GM23248 (cell line): ENCODE data around the gene KCTD8. TPM values are rescaled to one million over a fixed set of nuclear protein-coding genes. Genes with fewer than 3 reads are reported as not detected.
A peak's percentile ranks its signal among the peaks of the same experiment; 100 is the strongest.

ENCODE experiments used
- DNase-seq: peaks from one replicate; pipeline ENCODE4 v3.0.0-alpha.2; 2015
- H2AFZ ChIP-seq: fragments of 200-600 bp; sonication (generic); 2 replicates; pipeline ENCODE4 v1.6.1; 2016; ENCODE audit warnings: antibody characterized with exemption
- H3F3A ChIP-seq: fragments of 200-600 bp; sonication (generic); 2 replicates; pipeline ENCODE4 v1.6.1; 2016; ENCODE audit warnings: mild to moderate bottlenecking, antibody characterized with exemption, mixed run types; ENCODE audit not compliant: insufficient read depth
- H3K27ac ChIP-seq: fragments of 200-600 bp; sonication (generic); 2 replicates; pipeline ENCODE4 v1.5.1; 2016; ENCODE audit warnings: mild to moderate bottlenecking
- H3K27me3 ChIP-seq: fragments of 200-600 bp; sonication (generic); replicated peaks from 2 replicates; pipeline ENCODE4 v1.6.1; 2016; ENCODE audit warnings: mild to moderate bottlenecking; ENCODE audit not compliant: insufficient read depth
- H3K36me3 ChIP-seq: fragments of 200-600 bp; sonication (generic); 2 replicates; pipeline ENCODE4 v1.6.1; 2016; ENCODE audit warnings: low read depth, mild to moderate bottlenecking
- H3K4me1 ChIP-seq: fragments of 200-600 bp; sonication (generic); 2 replicates; pipeline ENCODE4 v1.6.1; 2016; ENCODE audit warnings: mild to moderate bottlenecking; ENCODE audit not compliant: insufficient read depth
- H3K4me2 ChIP-seq: fragments of 200-600 bp; sonication (generic); one replicate; pipeline ENCODE4 v1.6.1; 2016; ENCODE audit warnings: mild to moderate bottlenecking; ENCODE audit not compliant: unreplicated experiment
- H3K4me3 ChIP-seq: fragments of 200-600 bp; sonication (generic); 2 replicates; pipeline ENCODE4 v1.5.1; 2016; ENCODE audit warnings: mild to moderate bottlenecking
- H3K79me2 ChIP-seq: fragments of 200-600 bp; sonication (generic); 2 replicates; pipeline ENCODE4 v1.6.1; 2016; ENCODE audit warnings: mild to moderate bottlenecking; ENCODE audit not compliant: insufficient read depth
- H3K9ac ChIP-seq: fragments of 200-600 bp; sonication (generic); 2 replicates; pipeline ENCODE4 v1.6.1; 2016; ENCODE audit warnings: mild to moderate bottlenecking
- H3K9me2 ChIP-seq: fragments of 200-600 bp; sonication (generic); 2 replicates; pipeline ENCODE4 v1.6.1; 2016; ENCODE audit warnings: mixed run types, mild to moderate bottlenecking, moderate library complexity; ENCODE audit not compliant: insufficient read depth
- H3K9me3 ChIP-seq: fragments of 200-600 bp; sonication (generic); one replicate; pipeline ENCODE4 v1.6.1; 2017; ENCODE audit warnings: low read depth
- H4K20me1 ChIP-seq: fragments of 200-600 bp; sonication (generic); 2 replicates; pipeline ENCODE4 v1.6.0; 2016; ENCODE audit not compliant: insufficient read depth
- EZH2 ChIP-seq: fragments of 200-600 bp; sonication (generic); IDR thresholded peaks from 2 replicates; pipeline ENCODE4 v1.6.1; 2018; ENCODE audit warnings: antibody characterized with exemption, mild to moderate bottlenecking; ENCODE audit not compliant: insufficient read depth, poor library complexity, severe bottlenecking
- EZH2phosphoT487 ChIP-seq: fragments of 200-600 bp; sonication (generic); IDR thresholded peaks from 2 replicates; pipeline ENCODE4 v1.6.1; 2018; ENCODE audit warnings: antibody characterized with exemption, moderate library complexity, mild to moderate bottlenecking, low read depth; ENCODE audit not compliant: insufficient read depth
- WGBS, 2 experiments: methylation state at CpG; one replicate each; pipeline ENCODE4 v1.1.6; 2015 to 2017; ENCODE audit warnings: low lambda C conversion rate in 2 of 2, low coverage in 1 of 2; ENCODE audit errors: missing lambda C conversion rate in 2 of 2; 5-methylcytosine and 5-hydroxymethylcytosine counted together
- in situ Hi-C: fragments of 300-500 bp; cut with MboI; formaldehyde crosslinking; loops from 2 replicates; pipeline ENCODE4 v1.15.0; 2020
- polyA plus RNA-seq: library from polyadenylated mRNA; unstranded; fragments of >200 nt; fragmentation: Nextera tagmentation; extraction: Ambion mirVana; gene quantifications from 2 replicates; pipeline ENCODE4 v1.2.1, GENCODE V29; 2016
- total RNA-seq: library from RNA; depleted of rRNA; stranded (reverse); fragments of >200 nt; shearing (Covaris generic); gene quantifications from 2 replicates; pipeline ENCODE4 v1.2.3, GENCODE V29; 2014

The KCTD8 gene
- total and polyA plus RNA-seq, 2 experiments from 2014 or later, result not detected

DNA sequence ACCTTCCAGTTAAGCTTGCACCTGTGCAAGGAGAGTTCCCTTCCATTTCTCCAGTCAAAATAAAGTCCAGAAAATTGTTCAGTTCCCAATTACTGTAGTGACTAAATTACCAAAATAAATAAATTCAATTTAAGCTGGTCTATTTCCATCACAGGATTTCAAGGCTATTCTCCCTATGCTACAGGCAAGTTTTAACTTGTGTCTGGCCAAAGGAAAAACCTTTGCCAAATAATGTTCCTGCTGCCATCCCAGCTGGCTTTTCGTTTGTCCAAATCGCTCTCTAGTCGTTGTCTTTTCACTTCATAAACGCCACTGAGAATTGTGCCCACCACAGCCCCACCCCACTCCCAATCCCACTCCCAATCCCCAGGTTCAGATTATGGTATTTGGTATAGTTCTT lies 2.4 kb downstream of the KCTD8 start:
- DNase-seq, result no peak
- H3F3A ChIP-seq, result no peaks in the 10 kb centered on the region
- no peak overlapping the region for H3K4me2 ChIP-seq
- no peak overlapping the region for H3K27ac ChIP-seq
- H3K27me3 ChIP-seq, result peaks cover 43% of the 10 kb centered on the region
- H3K9ac ChIP-seq, result no peak overlapping the region
- no peak overlapping the region for H3K4me3 ChIP-seq
- no peaks in the 10 kb centered on the region for H3K36me3 ChIP-seq
- 3 to 5% methylated on average over 4 of the region's 4 CpGs for WGBS, 2 experiments
- H4K20me1 ChIP-seq, result no peaks in the 10 kb centered on the region
- no peaks in the 10 kb centered on the region for H3K79me2 ChIP-seq
- no peak overlapping the region for H2AFZ ChIP-seq
- no peaks in the 10 kb centered on the region for H3K9me3 ChIP-seq
- TF ChIP-seq EZH2 (no peak), EZH2phosphoT487 (no peak)
- H3K9me2 ChIP-seq, result no peaks in the 10 kb centered on the region
- H3K4me1 ChIP-seq, result 0 out of 2 replicates have a peak, but pooled peaks cover 4% of the 10 kb centered on the region
- in situ Hi-C loops, result no loop called here

DNA sequence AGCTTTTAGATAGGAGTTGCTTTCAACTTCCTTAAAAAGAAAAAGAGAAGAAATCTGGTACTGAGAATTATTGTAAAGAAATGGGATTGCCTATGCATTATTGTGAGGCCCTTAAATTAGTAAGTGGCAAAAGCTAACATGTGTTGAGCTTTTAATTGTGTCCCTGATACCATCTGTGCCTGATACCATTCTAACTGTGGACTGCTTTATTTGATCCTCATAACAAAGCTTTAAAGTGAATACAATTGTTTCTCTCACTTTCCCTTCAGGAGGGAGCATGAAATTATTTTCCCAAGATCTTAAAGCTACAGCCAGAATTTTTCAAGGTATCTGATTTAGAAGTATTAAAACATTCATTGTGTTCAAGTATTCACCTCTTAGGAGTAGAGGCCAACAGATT lies 9.9 kb downstream of the KCTD8 start:
- Histone ChIP-seq H2AFZ (no peak overlapping the region), H3K4me2 (no peak overlapping the region), H3K4me1 (no peaks in the 10 kb centered on the region), H3K79me2 (no peaks in the 10 kb centered on the region), H3K27me3 (no peaks in the 10 kb centered on the region), H3K27ac (no peak overlapping the region), H3K9ac (no peak overlapping the region), H3K9me2 (no peaks in the 10 kb centered on the region), H3F3A (no peaks in the 10 kb centered on the region), H3K36me3 (no peaks in the 10 kb centered on the region), H3K9me3 (no peaks in the 10 kb centered on the region), H3K4me3 (no peak overlapping the region), H4K20me1 (no peaks in the 10 kb centered on the region)
- DNase-seq, result no peak
- TF ChIP-seq EZH2, result no peak
- in situ Hi-C loops, result no loop called here

- no peak overlapping the region for H2AFZ ChIP-seq
- TF ChIP-seq EZH2phosphoT487 (no peak), EZH2 (no peak)
- no peaks in the 10 kb centered on the region for H3K36me3 ChIP-seq
- no peaks in the 10 kb centered on the region for H3K9me3 ChIP-seq
- no peak for DNase-seq
- H3K9ac ChIP-seq, result no peak overlapping the region
- H3K27ac ChIP-seq, result no peak overlapping the region
- no peaks in the 10 kb centered on the region for H3F3A ChIP-seq
- no peaks in the 10 kb centered on the region for H3K4me1 ChIP-seq
- H3K79me2 ChIP-seq, result no peaks in the 10 kb centered on the region
- no peaks in the 10 kb centered on the region for H3K27me3 ChIP-seq
- 36 to 44% methylated on average over 2 of the region's 2 CpGs for WGBS, 2 experiments
- in situ Hi-C loops, result no loop called here
- H3K4me3 ChIP-seq, result no peak overlapping the region
- H4K20me1 ChIP-seq, result no peaks in the 10 kb centered on the region
- no peaks in the 10 kb centered on the region for H3K9me2 ChIP-seq
- no peak overlapping the region for H3K4me2 ChIP-seq
Observed at GRCh38 chr4:44434247-44434646, 14.4 kb downstream of the KCTD8 start.

- Histone ChIP-seq H3K79me2 (no peaks in the 10 kb centered on the region), H3K4me3 (no peak overlapping the region), H4K20me1 (no peaks in the 10 kb centered on the region), H3K9me3 (no peaks in the 10 kb centered on the region), H3K9me2 (no peaks in the 10 kb centered on the region), H3K36me3 (no peaks in the 10 kb centered on the region), H2AFZ (no peak overlapping the region), H3K9ac (no peak overlapping the region), H3K4me2 (no peak overlapping the region), H3K27me3 (no peaks in the 10 kb centered on the region), H3K27ac (no peak overlapping the region), H3F3A (no peaks in the 10 kb centered on the region), H3K4me1 (no peaks in the 10 kb centered on the region)
- in situ Hi-C loops, result no loop called here
- 11 to 13% methylated on average over 2 of the region's 2 CpGs for WGBS, 2 experiments
- no peak for TF ChIP-seq EZH2
- no peak for TF ChIP-seq EZH2phosphoT487
- DNase-seq, result peak; percentile 21
Observed at GRCh38 chr4:44425614-44426208, 22.9 kb downstream of the KCTD8 start.

GRCh38 chr4:44422912-44423311 lies 25.7 kb downstream of the KCTD8 start:
- WGBS, 2 experiments, result 0 to 4% methylated on average over 1 of the region's 1 CpG
- H3F3A ChIP-seq, result no peaks in the 10 kb centered on the region
- H3K9ac ChIP-seq, result no peak overlapping the region
- no peaks in the 10 kb centered on the region for H4K20me1 ChIP-seq
- no peak overlapping the region for H3K4me2 ChIP-seq
- in situ Hi-C loops, result no loop called here
- DNase-seq, result no peak
- TF ChIP-seq EZH2 (no peak), EZH2phosphoT487 (no peak)
- no peak overlapping the region for H3K4me3 ChIP-seq
- H3K9me2 ChIP-seq, result no peaks in the 10 kb centered on the region
- H3K27me3 ChIP-seq, result no peaks in the 10 kb centered on the region
- H3K79me2 ChIP-seq, result no peaks in the 10 kb centered on the region
- no peak overlapping the region for H3K27ac ChIP-seq
- H3K9me3 ChIP-seq, result no peaks in the 10 kb centered on the region
- H2AFZ ChIP-seq, result no peak overlapping the region
- no peaks in the 10 kb centered on the region for H3K36me3 ChIP-seq
- no peaks in the 10 kb centered on the region for H3K4me1 ChIP-seq
